GM10266 (cell line): ENCODE measurements around the gene ARHGAP9.

Experiments
- DNase-seq: peaks from one replicate; pipeline ENCODE4 v3.0.0; 2012; ENCODE audit errors: extremely low spot score
- TF ChIP-seq, protein P1 (sequence below): IDR thresholded peaks from 2 replicates; pipeline ENCODE4 v1.5.1; 2012; ENCODE audit warnings: mild to moderate bottlenecking, low read depth; ENCODE audit not compliant: control insufficient read depth, insufficient read depth; ENCODE audit errors: missing control alignments

Gene ARHGAP9

GRCh38 chr12:57479376-57480115, at the start of gene ARHGAP9:
Gene ARHGAP9 (minus strand): TSS chr12:57479866. CDS start chr12:57479406, 460 bp downstream.
- TF ChIP-seq, protein P1, sequence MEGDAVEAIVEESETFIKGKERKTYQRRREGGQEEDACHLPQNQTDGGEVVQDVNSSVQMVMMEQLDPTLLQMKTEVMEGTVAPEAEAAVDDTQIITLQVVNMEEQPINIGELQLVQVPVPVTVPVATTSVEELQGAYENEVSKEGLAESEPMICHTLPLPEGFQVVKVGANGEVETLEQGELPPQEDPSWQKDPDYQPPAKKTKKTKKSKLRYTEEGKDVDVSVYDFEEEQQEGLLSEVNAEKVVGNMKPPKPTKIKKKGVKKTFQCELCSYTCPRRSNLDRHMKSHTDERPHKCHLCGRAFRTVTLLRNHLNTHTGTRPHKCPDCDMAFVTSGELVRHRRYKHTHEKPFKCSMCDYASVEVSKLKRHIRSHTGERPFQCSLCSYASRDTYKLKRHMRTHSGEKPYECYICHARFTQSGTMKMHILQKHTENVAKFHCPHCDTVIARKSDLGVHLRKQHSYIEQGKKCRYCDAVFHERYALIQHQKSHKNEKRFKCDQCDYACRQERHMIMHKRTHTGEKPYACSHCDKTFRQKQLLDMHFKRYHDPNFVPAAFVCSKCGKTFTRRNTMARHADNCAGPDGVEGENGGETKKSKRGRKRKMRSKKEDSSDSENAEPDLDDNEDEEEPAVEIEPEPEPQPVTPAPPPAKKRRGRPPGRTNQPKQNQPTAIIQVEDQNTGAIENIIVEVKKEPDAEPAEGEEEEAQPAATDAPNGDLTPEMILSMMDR, result no peak
- DNase-seq, result peak; percentile 78

DNA sequence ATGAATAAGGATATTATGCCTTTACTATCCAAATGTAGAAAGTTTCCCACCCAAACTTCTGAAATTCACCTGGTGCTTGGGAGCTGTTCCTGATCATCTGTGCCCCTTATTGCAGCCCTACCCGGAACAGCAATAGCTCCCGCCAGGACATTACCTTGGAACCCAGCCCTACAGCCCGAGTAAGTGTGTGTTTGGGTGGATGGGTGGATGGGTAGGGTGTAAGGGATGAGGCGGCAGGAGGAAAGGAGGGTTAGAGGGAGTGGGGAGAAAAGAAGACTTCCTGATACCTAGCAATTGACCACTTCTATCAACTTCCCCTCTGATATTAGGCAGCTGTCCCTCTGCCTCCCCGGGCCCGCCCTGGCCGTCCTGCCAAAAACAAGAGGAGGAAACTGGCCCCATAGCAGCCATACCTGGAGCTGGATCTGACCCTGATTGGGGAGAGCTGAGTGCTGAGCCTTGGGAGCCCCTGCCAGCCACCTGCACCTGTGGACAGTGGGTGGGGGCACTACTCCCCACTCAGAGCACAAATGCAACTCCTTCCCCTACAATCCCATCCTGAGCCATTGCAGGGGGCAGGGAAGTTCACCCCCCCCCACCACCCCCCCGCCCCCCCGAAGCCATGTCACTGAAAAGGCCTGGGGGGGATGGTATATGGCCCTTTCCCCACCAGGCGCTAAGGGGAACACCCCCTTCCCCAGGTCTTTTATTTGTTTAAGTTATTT, 49.3 kb upstream of the ARHGAP9 start:
- TF ChIP-seq, protein P1, result no peak
- no peak for DNase-seq

GRCh38 chr12:57528176-57528575, 48.5 kb upstream of the ARHGAP9 start:
- DNase-seq, result no peak
- TF ChIP-seq, protein P1, result no peak

- TF ChIP-seq, protein P1, result no peak
- no peak for DNase-seq
Observed at GRCh38 chr12:57527184-57527583, 47.5 kb upstream of the ARHGAP9 start.

DNA sequence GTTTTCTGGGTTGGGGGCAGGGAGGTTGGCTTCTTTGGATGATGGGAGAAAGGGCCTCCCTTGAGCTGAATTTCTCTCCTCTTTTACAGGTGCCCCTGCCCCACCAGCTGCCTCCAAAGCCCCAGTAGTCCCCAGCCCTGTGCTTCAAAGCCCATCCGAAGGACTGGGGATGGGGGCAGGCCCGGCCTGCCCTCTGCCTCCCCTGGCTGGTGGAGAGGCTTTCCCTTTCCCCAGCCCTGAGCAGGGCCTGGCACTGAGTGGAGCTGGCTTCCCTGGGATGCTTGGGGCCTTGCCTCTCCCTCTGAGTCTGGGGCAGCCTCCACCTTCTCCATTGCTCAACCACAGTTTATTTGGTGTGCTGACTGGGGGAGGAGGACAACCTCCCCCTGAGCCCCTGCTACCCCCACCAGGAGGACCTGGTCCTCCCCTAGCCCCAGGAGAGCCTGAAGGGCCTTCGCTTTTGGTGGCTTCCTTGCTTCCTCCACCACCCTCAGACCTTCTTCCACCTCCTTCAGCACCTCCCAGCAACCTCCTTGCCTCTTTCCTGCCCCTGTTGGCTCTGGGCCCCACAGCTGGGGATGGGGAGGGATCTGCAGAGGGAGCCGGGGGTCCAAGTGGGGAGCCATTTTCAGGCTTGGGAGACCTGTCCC, 46.9 kb upstream of the ARHGAP9 start:
- TF ChIP-seq, protein P1, result no peak
- DNase-seq, result no peak

DNA sequence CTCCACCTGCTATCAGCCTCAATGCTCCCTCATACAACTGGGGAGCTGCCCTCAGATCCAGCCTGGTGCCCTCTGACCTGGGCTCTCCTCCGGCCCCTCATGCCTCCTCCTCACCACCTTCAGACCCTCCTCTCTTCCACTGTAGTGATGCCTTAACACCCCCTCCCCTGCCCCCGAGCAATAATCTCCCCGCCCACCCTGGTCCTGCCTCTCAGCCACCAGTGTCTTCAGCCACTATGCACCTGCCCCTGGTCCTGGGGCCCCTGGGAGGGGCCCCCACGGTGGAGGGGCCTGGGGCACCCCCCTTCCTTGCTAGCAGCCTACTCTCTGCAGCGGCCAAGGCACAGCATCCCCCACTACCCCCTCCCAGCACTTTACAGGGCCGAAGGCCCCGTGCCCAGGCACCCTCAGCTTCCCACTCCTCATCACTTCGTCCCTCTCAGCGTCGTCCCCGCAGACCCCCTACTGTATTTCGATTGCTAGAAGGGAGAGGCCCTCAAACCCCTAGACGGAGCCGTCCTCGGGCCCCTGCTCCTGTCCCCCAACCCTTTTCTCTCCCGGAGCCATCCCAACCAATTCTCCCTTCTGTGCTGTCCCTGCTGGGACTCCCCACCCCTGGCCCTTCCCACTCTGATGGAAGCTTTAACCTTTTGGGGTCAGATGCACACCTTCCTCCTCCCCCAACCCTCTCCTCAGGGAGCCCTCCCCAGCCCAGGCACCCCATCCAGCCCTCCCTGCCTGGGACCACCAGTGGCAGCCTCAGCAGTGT, 46.1 kb upstream of the ARHGAP9 start:
- DNase-seq, result no peak
- TF ChIP-seq, protein P1, result no peak
